Osteoblast (primary cell): ENCODE results near the gene GOLIM4. TPM values are rescaled to one million over a fixed set of nuclear protein-coding genes. Genes with fewer than 3 reads are reported as not detected.

Experiments used
- DNase-seq: peaks from one replicate; pipeline ENCODE4 v3.0.0; 2011; ENCODE audit warnings: low spot score, mixed read lengths; ENCODE audit not compliant: insufficient read length; ENCODE audit errors: missing footprints
- H2AFZ ChIP-seq: 2 replicates; pipeline ENCODE4 v1.6.0; 2011; ENCODE audit warnings: mild to moderate bottlenecking, low read length
- H3K27ac ChIP-seq: 2 replicates; pipeline ENCODE4 v1.5.1; 2011; ENCODE audit warnings: mild to moderate bottlenecking, low read depth, low read length, moderate library complexity
- H3K27me3 ChIP-seq: 2 replicates; pipeline ENCODE4 v1.6.0; 2012; ENCODE audit warnings: mild to moderate bottlenecking, control low read depth, inconsistent platforms, low read length, moderate library complexity; ENCODE audit not compliant: insufficient read depth
- H3K36me3 ChIP-seq: 2 replicates; pipeline ENCODE4 v1.5.1; 2011; ENCODE audit warnings: mild to moderate bottlenecking, low read length, control low read depth, moderate library complexity; ENCODE audit not compliant: insufficient read depth
- H3K4me1 ChIP-seq: 2 replicates; pipeline ENCODE4 v1.5.1; 2011; ENCODE audit warnings: mild to moderate bottlenecking, low read length, control low read depth, moderate library complexity; ENCODE audit not compliant: insufficient read depth
- H3K4me2 ChIP-seq: 2 replicates; pipeline ENCODE4 v1.6.0; 2011; ENCODE audit warnings: mild to moderate bottlenecking, low read length; ENCODE audit not compliant: insufficient read depth
- H3K4me3 ChIP-seq: fragments of 200-600 bp; sonication (generic); 3 replicates; pipeline ENCODE4 v1.5.1; 2012; ENCODE audit warnings: mild to moderate bottlenecking, low read length, inconsistent platforms; ENCODE audit not compliant: insufficient read depth
- H3K79me2 ChIP-seq: 2 replicates; pipeline ENCODE4 v1.6.0; 2012; ENCODE audit warnings: mild to moderate bottlenecking, low read length, control low read depth, inconsistent platforms; ENCODE audit not compliant: insufficient read depth
- H3K9me3 ChIP-seq: 2 replicates; pipeline ENCODE4 v1.5.1; 2011; ENCODE audit warnings: low read depth, low read length, control low read depth
- H4K20me1 ChIP-seq: 2 replicates; pipeline ENCODE4 v1.6.0; 2012; ENCODE audit warnings: mild to moderate bottlenecking, low read length, control low read depth; ENCODE audit not compliant: insufficient read depth
- total RNA-seq: library from RNA; depleted of rRNA; stranded (reverse); fragments of >200 nt; gene quantifications from 2 replicates; pipeline ENCODE4 v1.2.3, GENCODE V29; 2012
- TF ChIP-seq, protein P1 (sequence below): IDR thresholded peaks from 2 replicates; pipeline ENCODE4 v1.5.1; 2011; ENCODE audit warnings: mild to moderate bottlenecking, low read depth, low read length, moderate library complexity; ENCODE audit errors: extremely low read depth

GOLIM4 gene
- total RNA-seq, 1 donor: 44.5 TPM

DNA sequence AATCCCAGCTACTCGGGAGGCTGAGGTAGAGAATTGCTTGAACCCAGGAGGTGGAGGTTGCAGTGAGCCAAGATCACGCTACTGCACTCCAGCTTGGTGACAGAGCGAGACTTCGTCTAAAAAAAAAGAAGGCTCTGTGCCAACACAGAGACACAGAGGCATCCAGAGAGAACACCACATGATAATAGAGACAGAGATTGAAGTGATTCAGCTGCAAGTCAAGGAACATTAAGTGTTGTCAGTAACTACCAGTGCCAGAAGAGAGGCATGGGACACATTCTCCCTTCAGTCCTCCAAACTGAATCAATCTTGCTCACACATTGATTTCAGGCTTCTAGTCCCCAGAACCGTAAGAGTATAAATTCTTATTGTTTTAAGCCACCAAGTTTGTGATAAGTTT lies 97.5 kb downstream of the GOLIM4 start:
- H3K9me3 ChIP-seq: no peaks in the 10 kb centered on the region
- no peaks in the 10 kb centered on the region for H3K36me3 ChIP-seq
- DNase-seq: no peak
- H2AFZ ChIP-seq: no peak overlapping the region
- H3K79me2 ChIP-seq: no peaks in the 10 kb centered on the region
- TF ChIP-seq, protein P1, sequence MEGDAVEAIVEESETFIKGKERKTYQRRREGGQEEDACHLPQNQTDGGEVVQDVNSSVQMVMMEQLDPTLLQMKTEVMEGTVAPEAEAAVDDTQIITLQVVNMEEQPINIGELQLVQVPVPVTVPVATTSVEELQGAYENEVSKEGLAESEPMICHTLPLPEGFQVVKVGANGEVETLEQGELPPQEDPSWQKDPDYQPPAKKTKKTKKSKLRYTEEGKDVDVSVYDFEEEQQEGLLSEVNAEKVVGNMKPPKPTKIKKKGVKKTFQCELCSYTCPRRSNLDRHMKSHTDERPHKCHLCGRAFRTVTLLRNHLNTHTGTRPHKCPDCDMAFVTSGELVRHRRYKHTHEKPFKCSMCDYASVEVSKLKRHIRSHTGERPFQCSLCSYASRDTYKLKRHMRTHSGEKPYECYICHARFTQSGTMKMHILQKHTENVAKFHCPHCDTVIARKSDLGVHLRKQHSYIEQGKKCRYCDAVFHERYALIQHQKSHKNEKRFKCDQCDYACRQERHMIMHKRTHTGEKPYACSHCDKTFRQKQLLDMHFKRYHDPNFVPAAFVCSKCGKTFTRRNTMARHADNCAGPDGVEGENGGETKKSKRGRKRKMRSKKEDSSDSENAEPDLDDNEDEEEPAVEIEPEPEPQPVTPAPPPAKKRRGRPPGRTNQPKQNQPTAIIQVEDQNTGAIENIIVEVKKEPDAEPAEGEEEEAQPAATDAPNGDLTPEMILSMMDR: no peak
- no peak overlapping the region for H3K4me2 ChIP-seq
- H4K20me1 ChIP-seq: no peaks in the 10 kb centered on the region
- H3K27ac ChIP-seq: no peak overlapping the region
- H3K4me3 ChIP-seq: no peak overlapping the region
- no peaks in the 10 kb centered on the region for H3K4me1 ChIP-seq
- H3K27me3 ChIP-seq: no peaks in the 10 kb centered on the region

DNA sequence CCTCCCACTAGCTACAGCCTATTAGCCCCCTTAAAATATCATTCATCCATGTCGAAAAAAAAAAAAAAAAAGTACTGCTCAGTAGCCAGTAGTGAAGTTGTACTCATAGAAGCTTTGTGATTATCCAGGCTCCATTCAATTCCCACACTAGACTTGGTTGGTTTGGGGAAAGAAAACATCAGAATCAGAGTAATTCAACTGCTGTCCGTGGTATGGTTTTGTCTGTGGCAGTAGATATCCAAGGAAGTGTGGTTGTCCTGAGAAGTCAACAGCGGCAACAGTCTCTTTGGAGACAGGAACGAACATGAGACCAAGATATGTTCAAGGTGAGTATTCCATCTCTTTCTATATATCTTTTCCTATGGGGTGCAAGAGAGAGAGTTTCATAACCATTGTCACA lies 99.2 kb downstream of the GOLIM4 start:
- Histone ChIP-seq H3K4me1 (no peaks in the 10 kb centered on the region), H3K4me3 (no peak overlapping the region), H2AFZ (no peak overlapping the region), H3K27me3 (peaks cover 3% of the 10 kb centered on the region), H3K36me3 (no peaks in the 10 kb centered on the region), H3K79me2 (no peaks in the 10 kb centered on the region), H3K9me3 (no peaks in the 10 kb centered on the region), H4K20me1 (no peaks in the 10 kb centered on the region), H3K27ac (no peak overlapping the region), H3K4me2 (no peak overlapping the region)
- TF ChIP-seq, protein P1: no peak
- DNase-seq: no peak

DNA sequence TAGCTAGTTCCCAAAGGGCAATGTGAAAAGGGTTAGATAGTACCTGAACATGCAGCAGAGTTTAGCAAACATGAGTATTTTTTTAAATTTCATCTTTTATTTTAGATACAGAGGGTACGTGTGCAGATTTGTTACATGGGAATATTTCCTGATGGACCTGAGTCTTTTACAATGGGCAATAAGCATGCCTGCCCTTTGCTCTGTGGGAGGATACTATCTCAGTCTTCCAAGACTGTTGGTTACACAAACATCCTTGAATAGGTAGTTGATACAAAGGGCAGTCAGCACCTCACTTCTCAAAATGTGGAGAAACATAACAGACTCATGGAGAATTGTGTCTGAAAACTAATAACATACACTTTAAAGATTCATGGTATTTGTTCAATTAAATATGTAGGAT lies 103.3 kb downstream of the GOLIM4 start:
- no peak overlapping the region for H3K27ac ChIP-seq
- H3K36me3 ChIP-seq: no peaks in the 10 kb centered on the region
- no peak overlapping the region for H3K4me3 ChIP-seq
- H3K9me3 ChIP-seq: no peaks in the 10 kb centered on the region
- H3K4me1 ChIP-seq: no peaks in the 10 kb centered on the region
- H3K4me2 ChIP-seq: no peak overlapping the region
- H2AFZ ChIP-seq: no peak overlapping the region
- no peaks in the 10 kb centered on the region for H3K79me2 ChIP-seq
- peaks cover 4% of the 10 kb centered on the region for H3K27me3 ChIP-seq
- H4K20me1 ChIP-seq: no peaks in the 10 kb centered on the region
- DNase-seq: no peak
- TF ChIP-seq, protein P1: no peak

DNA sequence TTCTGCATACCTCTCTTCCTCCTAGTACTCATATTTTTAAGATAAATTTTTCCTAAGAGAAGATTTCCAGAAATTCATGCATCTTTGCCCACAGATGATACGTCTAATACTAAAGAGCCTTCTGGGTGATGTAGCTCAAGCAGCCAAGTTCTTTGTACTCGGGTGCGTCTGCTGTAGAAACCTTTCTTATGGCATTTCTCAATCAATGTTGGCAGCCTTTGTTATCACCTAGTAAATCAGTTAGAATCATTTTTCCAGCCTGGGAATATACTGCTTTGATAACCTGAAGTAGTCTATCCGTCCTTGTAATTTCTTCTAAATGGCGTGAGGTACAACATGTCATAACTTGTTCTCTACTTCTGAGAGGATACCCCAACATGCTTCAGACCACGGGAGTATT lies 104.5 kb downstream of the GOLIM4 start:
- Histone ChIP-seq H3K9me3 (no peaks in the 10 kb centered on the region), H4K20me1 (no peaks in the 10 kb centered on the region), H3K4me1 (no peaks in the 10 kb centered on the region), H3K4me3 (no peak overlapping the region), H3K79me2 (no peaks in the 10 kb centered on the region), H3K36me3 (no peaks in the 10 kb centered on the region), H3K27me3 (peaks cover 4% of the 10 kb centered on the region), H2AFZ (no peak overlapping the region), H3K27ac (no peak overlapping the region), H3K4me2 (no peak overlapping the region)
- TF ChIP-seq, protein P1: no peak
- no peak for DNase-seq
